Measurements from ENCODE around the gene SPOCK1. TPM values are rescaled to one million over a fixed set of nuclear protein-coding genes. Genes with fewer than 3 reads are reported as not detected.

Gene SPOCK1
- total and polyA plus RNA-seq, 4 donors, result 0.07 to 0.18 (median 0.17) TPM; not detected in 1

GRCh38 chr5:137207023-137207760, 291.9 kb downstream of the SPOCK1 start:
- Histone ChIP-seq H3K4me1 (ENCODE audit: control insufficient read depth in 4 of 4, insufficient read depth in 4 of 4, low read length in 3 of 4) (no peaks in the 10 kb centered on the region), H3K27ac (ENCODE audit: low read depth in 1 of 2, low read length in 2 of 2) (no peak overlapping the region), H3K9ac (ENCODE audit: low read depth in 1 of 2, low read length in 2 of 2) (no peak overlapping the region), H3K9me3 (ENCODE audit: control insufficient read depth in 4 of 4, low read length in 3 of 4) (no peaks in the 10 kb centered on the region), H3K27me3 (ENCODE audit: control insufficient read depth in 4 of 4, insufficient read depth in 4 of 4, low read length in 3 of 4) (peaks cover 0 to 3% (median 1%) of the 10 kb centered on the region in 4 donors), H3K4me3 (ENCODE audit: low read depth in 1 of 3, low read length in 3 of 3) (no peak overlapping the region), H3K36me3 (ENCODE audit: control insufficient read depth in 4 of 4, insufficient read depth in 3 of 4, low read depth in 1 of 4, low read length in 3 of 4) (no peaks in the 10 kb centered on the region)
- WGBS, result 71% methylated on average over 4 of the region's 4 CpGs
- DNase-seq (ENCODE audit: low spot score), result no peak
- no peak for TF ChIP-seq SP1 (IDR thresholded peaks at IDR 0.05)
- no peak for TF ChIP-seq RXRA (IDR thresholded peaks at IDR 0.05)
- no peak for TF ChIP-seq TAF1 (conservative IDR thresholded peaks at IDR 0.05)
- no peak for TF ChIP-seq HNF4A (conservative IDR thresholded peaks at IDR 0.05)
- no peak for TF ChIP-seq YY1 (IDR thresholded peaks at IDR 0.05)
- no peak for TF ChIP-seq HNF4G (IDR thresholded peaks at IDR 0.05)
- no peak for TF ChIP-seq JUND (IDR thresholded peaks at IDR 0.05)
- no peak for TF ChIP-seq MAX (IDR thresholded peaks at IDR 0.05)
- no peak for TF ChIP-seq RAD21 (IDR thresholded peaks at IDR 0.05)
- TF ChIP-seq NR2F2 (IDR thresholded peaks at IDR 0.05), result no peak
- TF ChIP-seq FOXA1 (IDR thresholded peaks at IDR 0.05), result no peak
- TF ChIP-seq FOXA2 (IDR thresholded peaks at IDR 0.05), result no peak
- no peak for TF ChIP-seq EGR1 (IDR thresholded peaks at IDR 0.05; ENCODE audit: low read depth in 2 of 2)
- TF ChIP-seq GABPA (IDR thresholded peaks at IDR 0.05 in 1 of 2, conservative IDR thresholded peaks at IDR 0.05 in 1 of 2), result no peak
- no peak for TF ChIP-seq ATF3 (IDR thresholded peaks at IDR 0.05)
- TF ChIP-seq CTCF (IDR thresholded peaks at IDR 0.05; ENCODE audit: low read depth, low read length, missing input control), result no peak
- TF ChIP-seq REST (IDR thresholded peaks at IDR 0.05), result no peak
- TF ChIP-seq ZBTB33 (IDR thresholded peaks at IDR 0.05), result no peak
